Measurements from ENCODE around the gene CLSTN2. TPM values are rescaled to one million over a fixed set of nuclear protein-coding genes. Genes with fewer than 3 reads are reported as not detected.

CLSTN2 gene
- total RNA-seq, 1 donor from 2014 or later = 12.9 TPM

DNA sequence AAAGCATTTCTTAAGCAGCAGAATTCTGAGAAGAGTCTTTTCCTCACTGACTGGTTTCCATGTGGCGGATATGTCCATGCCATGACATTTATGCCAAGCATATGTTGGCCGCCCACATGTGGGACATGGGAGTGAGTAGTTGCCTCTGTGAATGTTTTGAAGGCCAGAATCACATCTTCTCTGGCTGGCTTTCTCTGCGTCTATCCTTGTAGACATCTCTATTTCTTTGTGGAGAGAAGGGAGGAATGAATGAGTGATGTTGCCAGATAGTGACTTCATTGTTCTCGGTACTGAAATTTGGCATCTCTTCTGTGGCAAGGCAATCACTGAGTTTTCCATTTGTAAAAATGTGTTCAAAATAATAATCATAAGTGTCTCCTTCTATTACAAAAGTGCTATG is 316.0 kb downstream of the CLSTN2 start:
- Mint-ChIP-seq H3K36me3 (no peaks in the 10 kb centered on the region), H3K27ac (no peak overlapping the region), H3K27me3 (no peaks in the 10 kb centered on the region), H3K4me1 (ENCODE audit: unreplicated experiment) (peaks cover 8% of the 10 kb centered on the region), H3K4me3 (no peak overlapping the region), H3K9me3 (no peaks in the 10 kb centered on the region)
- no peak for DNase-seq (ENCODE audit: extremely low spot score, unreplicated experiment)
- TF ChIP-seq, protein P1, sequence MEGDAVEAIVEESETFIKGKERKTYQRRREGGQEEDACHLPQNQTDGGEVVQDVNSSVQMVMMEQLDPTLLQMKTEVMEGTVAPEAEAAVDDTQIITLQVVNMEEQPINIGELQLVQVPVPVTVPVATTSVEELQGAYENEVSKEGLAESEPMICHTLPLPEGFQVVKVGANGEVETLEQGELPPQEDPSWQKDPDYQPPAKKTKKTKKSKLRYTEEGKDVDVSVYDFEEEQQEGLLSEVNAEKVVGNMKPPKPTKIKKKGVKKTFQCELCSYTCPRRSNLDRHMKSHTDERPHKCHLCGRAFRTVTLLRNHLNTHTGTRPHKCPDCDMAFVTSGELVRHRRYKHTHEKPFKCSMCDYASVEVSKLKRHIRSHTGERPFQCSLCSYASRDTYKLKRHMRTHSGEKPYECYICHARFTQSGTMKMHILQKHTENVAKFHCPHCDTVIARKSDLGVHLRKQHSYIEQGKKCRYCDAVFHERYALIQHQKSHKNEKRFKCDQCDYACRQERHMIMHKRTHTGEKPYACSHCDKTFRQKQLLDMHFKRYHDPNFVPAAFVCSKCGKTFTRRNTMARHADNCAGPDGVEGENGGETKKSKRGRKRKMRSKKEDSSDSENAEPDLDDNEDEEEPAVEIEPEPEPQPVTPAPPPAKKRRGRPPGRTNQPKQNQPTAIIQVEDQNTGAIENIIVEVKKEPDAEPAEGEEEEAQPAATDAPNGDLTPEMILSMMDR (conservative IDR thresholded peaks at IDR 0.05) = no peak

DNA sequence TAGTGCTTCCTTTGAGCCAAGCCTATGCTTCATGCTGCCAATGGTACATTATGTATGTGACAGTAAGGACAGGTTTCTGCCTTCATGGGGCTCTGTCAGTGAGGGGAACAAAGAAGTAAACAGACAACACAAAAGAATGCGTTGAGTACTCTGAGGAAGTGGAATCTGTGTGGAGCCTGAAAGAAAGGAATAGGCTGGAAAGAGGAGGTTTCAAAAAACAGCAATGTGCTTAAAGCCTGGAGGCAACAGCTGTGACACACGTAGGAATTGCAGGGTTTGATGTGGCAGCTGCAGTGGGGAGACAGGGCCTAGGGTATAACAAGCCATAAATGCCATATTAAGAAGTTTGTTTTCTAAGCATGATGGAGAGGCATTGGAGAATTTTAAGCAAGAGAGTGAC is 316.7 kb downstream of the CLSTN2 start:
- Mint-ChIP-seq H3K27ac (no peak overlapping the region), H3K27me3 (no peaks in the 10 kb centered on the region), H3K9me3 (no peaks in the 10 kb centered on the region), H3K4me1 (ENCODE audit: unreplicated experiment) (peaks cover 8% of the 10 kb centered on the region), H3K36me3 (no peaks in the 10 kb centered on the region), H3K4me3 (no peak overlapping the region)
- TF ChIP-seq, protein P1 (conservative IDR thresholded peaks at IDR 0.05) = no peak
- DNase-seq (ENCODE audit: extremely low spot score, unreplicated experiment) = no peak

DNA sequence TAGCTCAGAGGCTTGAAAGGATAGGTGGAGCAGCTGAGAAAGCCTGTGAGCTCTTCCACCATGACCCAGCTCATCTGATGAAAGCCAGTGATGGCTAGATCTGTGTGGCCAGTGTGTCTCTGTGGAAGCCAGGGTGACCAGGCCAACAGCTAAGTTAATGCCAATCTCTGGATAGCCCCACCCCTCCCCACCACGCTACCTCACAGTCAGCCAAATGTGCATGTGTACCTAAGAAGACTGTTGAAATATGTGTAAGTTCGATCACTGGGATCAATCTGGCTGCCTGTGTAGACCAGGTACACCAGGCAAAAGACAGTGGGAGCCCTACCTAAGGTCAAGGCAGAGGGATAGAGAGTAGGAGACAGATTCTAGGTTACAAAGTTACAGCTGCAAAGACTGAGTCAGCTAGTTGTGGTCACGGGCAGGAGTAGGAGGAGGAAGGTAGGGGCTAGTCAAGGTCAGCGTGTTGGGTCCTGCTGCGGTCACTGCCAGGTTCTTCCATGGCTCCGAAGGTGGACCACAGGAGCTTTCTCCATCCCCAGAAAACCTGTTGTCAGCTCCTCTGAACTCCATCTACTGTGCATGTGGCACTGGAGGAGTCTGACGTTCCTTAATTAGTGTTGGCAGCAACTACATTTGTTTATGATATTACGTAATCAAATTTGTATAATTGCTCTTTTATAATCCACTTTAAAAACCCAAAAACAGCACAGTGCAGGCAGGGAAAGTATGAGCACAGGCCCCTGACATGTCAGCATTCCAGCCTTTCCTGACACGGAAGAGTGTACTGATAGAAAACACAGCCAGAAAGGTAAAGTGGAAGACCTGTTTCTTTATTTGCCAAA is 318.0 kb downstream of the CLSTN2 start:
- TF ChIP-seq, protein P1 (conservative IDR thresholded peaks at IDR 0.05) = no peak
- H3K4me1 Mint-ChIP-seq (ENCODE audit: unreplicated experiment) = peaks cover 8% of the 10 kb centered on the region
- H3K27ac Mint-ChIP-seq = no peak overlapping the region
- H3K4me3 Mint-ChIP-seq = no peak overlapping the region
- H3K27me3 Mint-ChIP-seq = no peaks in the 10 kb centered on the region
- no peaks in the 10 kb centered on the region for H3K9me3 Mint-ChIP-seq
- no peaks in the 10 kb centered on the region for H3K36me3 Mint-ChIP-seq
- DNase-seq (ENCODE audit: extremely low spot score, unreplicated experiment) = no peak

DNA sequence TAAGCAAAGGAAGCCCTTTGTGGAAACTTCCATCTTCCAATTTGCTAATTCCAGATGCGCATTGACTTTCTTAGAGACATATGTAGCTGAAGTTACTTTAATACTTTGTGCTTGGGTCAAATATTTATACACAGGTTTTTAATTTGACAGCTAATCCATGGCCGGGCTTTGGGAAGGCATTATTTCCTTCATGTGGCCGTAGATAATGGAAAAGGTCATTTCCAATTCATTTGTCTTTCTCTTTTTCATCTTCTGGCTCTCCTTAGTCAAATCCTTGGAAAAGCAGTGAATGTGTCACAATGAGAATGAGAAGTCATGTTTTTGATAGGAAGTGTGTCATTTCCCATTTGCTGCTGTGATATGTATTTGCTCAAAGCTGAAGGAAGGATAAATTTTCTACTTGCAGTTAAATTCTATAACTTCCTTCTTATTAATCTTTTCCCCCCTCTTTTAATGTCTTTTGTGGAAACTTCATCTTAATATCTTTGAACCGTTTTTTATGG is 323.3 kb downstream of the CLSTN2 start:
- DNase-seq (ENCODE audit: extremely low spot score, unreplicated experiment) = no peak
- H3K4me1 Mint-ChIP-seq (ENCODE audit: unreplicated experiment) = no peaks in the 10 kb centered on the region
- no peak overlapping the region for H3K4me3 Mint-ChIP-seq
- H3K9me3 Mint-ChIP-seq = no peaks in the 10 kb centered on the region
- TF ChIP-seq, protein P1 (conservative IDR thresholded peaks at IDR 0.05) = no peak
- no peaks in the 10 kb centered on the region for H3K27me3 Mint-ChIP-seq
- H3K36me3 Mint-ChIP-seq = no peaks in the 10 kb centered on the region
- H3K27ac Mint-ChIP-seq = no peak overlapping the region

DNA sequence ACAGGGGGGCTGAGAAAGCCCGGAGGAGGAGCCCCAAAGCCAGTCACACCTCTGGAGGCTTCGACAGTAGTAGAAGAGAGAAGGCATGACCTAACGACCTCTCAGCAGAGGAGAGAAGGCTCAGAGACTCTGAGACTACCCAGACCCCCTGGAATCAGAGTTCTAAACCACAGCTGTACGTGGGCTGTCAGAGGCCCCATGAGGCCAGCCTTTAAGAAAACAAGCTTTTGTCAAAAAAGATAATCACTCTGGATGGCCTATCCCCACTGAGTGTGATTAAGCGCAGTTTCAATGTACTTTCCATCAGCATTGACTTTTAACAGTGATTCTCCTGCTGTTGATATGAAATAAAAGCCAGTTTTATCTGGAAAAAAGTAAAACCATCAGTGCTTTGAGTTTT is 330.3 kb downstream of the CLSTN2 start:
- Mint-ChIP-seq H3K27me3 (no peaks in the 10 kb centered on the region), H3K4me1 (ENCODE audit: unreplicated experiment) (no peaks in the 10 kb centered on the region), H3K9me3 (no peaks in the 10 kb centered on the region), H3K4me3 (no peak overlapping the region), H3K27ac (no peak overlapping the region), H3K36me3 (no peaks in the 10 kb centered on the region)
- TF ChIP-seq, protein P1 (conservative IDR thresholded peaks at IDR 0.05) = no peak
- no peak for DNase-seq (ENCODE audit: extremely low spot score, unreplicated experiment)
